ENCODE data around the gene THSD1. TPM values are rescaled to one million over a fixed set of nuclear protein-coding genes. Genes with fewer than 3 reads are reported as not detected.

Gene THSD1
- total RNA-seq, 1 experiment from 2014 or later: 3.3 TPM

DNA sequence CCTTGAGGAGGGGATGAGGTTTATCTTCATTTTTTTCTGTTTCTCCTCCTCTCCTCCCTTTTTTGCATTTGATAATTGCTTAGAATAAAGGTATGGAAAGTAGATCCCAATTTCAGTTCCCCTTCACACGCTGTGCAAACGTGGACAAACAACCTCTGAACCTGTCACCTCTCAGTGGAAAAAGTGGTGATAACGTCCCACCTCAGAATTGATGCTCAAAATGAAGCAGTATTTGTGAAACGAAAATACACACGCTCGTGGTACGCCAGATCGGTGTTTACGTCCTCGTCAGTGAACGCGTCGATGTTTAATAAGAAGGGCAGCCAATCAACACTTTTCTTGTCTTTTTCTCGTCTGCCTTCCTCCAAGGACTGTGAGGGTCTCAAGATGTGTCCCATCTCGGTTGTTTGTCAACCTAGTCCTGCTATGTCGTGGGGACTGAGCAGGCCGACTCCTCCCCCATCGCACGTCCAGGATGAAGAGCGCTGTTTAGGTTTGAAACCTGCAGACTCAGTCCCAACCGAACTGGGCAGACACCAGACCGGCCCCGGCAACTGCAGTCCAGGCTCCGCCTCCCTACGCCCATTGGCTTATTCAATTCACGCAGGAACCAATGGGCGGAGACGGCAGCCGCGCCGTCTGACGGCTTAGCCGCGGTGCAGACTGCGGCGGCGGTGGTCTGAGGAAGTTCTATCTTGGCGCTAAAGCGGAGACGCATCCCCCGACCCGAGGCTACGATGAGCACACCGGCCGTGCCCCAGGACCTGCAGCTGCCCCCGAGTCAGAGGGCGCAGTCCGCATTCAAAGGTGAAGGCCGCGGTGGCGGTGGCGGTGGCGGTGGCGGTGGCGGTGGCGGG is 49.1 kb upstream of the THSD1 start, which contains the start of gene CKAP2:
TSS of gene CKAP2 (plus strand) at position 659 of the 857 bp plus-strand sequence. CDS start at position 738, 79 bp downstream.
- TF ChIP-seq, protein P1, sequence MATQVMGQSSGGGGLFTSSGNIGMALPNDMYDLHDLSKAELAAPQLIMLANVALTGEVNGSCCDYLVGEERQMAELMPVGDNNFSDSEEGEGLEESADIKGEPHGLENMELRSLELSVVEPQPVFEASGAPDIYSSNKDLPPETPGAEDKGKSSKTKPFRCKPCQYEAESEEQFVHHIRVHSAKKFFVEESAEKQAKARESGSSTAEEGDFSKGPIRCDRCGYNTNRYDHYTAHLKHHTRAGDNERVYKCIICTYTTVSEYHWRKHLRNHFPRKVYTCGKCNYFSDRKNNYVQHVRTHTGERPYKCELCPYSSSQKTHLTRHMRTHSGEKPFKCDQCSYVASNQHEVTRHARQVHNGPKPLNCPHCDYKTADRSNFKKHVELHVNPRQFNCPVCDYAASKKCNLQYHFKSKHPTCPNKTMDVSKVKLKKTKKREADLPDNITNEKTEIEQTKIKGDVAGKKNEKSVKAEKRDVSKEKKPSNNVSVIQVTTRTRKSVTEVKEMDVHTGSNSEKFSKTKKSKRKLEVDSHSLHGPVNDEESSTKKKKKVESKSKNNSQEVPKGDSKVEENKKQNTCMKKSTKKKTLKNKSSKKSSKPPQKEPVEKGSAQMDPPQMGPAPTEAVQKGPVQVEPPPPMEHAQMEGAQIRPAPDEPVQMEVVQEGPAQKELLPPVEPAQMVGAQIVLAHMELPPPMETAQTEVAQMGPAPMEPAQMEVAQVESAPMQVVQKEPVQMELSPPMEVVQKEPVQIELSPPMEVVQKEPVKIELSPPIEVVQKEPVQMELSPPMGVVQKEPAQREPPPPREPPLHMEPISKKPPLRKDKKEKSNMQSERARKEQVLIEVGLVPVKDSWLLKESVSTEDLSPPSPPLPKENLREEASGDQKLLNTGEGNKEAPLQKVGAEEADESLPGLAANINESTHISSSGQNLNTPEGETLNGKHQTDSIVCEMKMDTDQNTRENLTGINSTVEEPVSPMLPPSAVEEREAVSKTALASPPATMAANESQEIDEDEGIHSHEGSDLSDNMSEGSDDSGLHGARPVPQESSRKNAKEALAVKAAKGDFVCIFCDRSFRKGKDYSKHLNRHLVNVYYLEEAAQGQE (IDR thresholded peaks at IDR 0.05; ENCODE audit: insufficient read depth in 1 of 2, low read depth in 2 of 2, low read length in 1 of 2): no peak
- peak; percentile 87 for TF ChIP-seq POLR2AphosphoS5 (IDR thresholded peaks at IDR 0.05; ENCODE audit: low read depth, low read length)
- peak; percentile 67; the same call in 1 of the 2 replicates for TF ChIP-seq SIN3A (IDR thresholded peaks at IDR 0.05; ENCODE audit: borderline replicate concordance, insufficient read depth, low read depth, low read length)
- Histone ChIP-seq H3K4me3 (ENCODE audit: low read depth in 2 of 2, low read length in 2 of 2) (peak within 1 kb of the TSS; percentile 82 to 90), H3K9me3 (ENCODE audit: control insufficient read depth, insufficient read depth, low read depth, low read length) (no peaks in the 10 kb centered on the region), H3K27me3 (ENCODE audit: control insufficient read depth, insufficient read depth, low read length) (no peaks in the 10 kb centered on the region), H3K36me3 (ENCODE audit: control insufficient read depth, insufficient read depth, low read length) (peaks cover 18% of the 10 kb centered on the region), H3K4me1 (ENCODE audit: control insufficient read depth, insufficient read depth, low read length) (peaks cover 21% of the 10 kb centered on the region; the same call in 1 of the 2 replicates), H3K27ac (ENCODE audit: low read length) (peak within 1 kb of the TSS; percentile 93)
- DNase-seq (ENCODE audit: low read depth, low spot score) (peak; percentile 78), ATAC-seq (peak; percentile 94)
- ChIA-PET POLR2A (no interaction called here), CTCF (no interaction called here)
- BruUV-seq (replicated peaks): TSS peak; percentile 92
- in situ Hi-C loops (cut with HindIII; ENCODE audit: low pct_unique_long_range_greater_than_20kb, low sequenced_read_pairs): no loop called here
- intact Hi-C loops (cut with micrococcal nuclease; ENCODE audit: unreplicated experiment): no loop called here

DNA sequence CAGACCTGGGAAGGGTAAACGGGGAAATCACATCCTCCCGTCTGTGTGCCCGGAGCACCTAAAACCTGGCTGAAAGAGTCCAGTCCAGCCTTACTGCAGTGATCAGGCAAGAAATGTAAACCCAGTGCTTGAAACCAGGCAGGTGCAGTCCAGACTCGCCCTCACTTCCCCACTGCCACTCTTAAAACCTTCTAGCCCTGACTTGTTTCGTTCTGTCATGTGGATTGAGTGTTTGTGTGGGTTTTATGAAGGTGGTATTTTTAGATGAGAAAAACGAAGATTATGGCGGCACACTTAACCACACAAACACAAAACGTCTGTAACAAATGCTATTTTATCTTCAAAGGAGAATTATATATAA is 48.5 kb upstream of the THSD1 start:
- CTCF ChIA-PET: no interaction called here
- peaks cover 15% of the 10 kb centered on the region for H3K36me3 ChIP-seq (ENCODE audit: control insufficient read depth, insufficient read depth, low read length)
- ATAC-seq (no peak), DNase-seq (ENCODE audit: low read depth, low spot score) (no peak)
- intact Hi-C loops (cut with micrococcal nuclease; ENCODE audit: unreplicated experiment): no loop called here
- H3K9me3 ChIP-seq (ENCODE audit: control insufficient read depth, insufficient read depth, low read depth, low read length): no peaks in the 10 kb centered on the region
- TF ChIP-seq POLR2AphosphoS5 (IDR thresholded peaks at IDR 0.05; ENCODE audit: low read depth, low read length) (no peak), SIN3A (IDR thresholded peaks at IDR 0.05; ENCODE audit: borderline replicate concordance, insufficient read depth, low read depth, low read length) (no peak), CTCF (IDR thresholded peaks at IDR 0.05) (no peak), TCF7L2 (IDR thresholded peaks at IDR 0.05; ENCODE audit: low read depth, low read length) (no peak)
- TF ChIP-seq, protein P1 (IDR thresholded peaks at IDR 0.05; ENCODE audit: insufficient read depth in 1 of 2, low read depth in 2 of 2, low read length in 1 of 2): no peak
- H3K27ac ChIP-seq (ENCODE audit: low read length): peak overlapping the region; percentile 93
- H3K27me3 ChIP-seq (ENCODE audit: control insufficient read depth, insufficient read depth, low read length): no peaks in the 10 kb centered on the region
- peak overlapping the region; percentile 82 to 90 for H3K4me3 ChIP-seq (ENCODE audit: low read depth in 2 of 2, low read length in 2 of 2)
- H3K4me1 ChIP-seq (ENCODE audit: control insufficient read depth, insufficient read depth, low read length): peaks cover 21% of the 10 kb centered on the region; the same call in 1 of the 2 replicates
- in situ Hi-C loops (cut with HindIII; ENCODE audit: low pct_unique_long_range_greater_than_20kb, low sequenced_read_pairs): no loop called here
- no TSS peak for BruUV-seq (replicated peaks)
- POLR2A ChIA-PET: no interaction called here
